ENCODE data around the gene MTMR1.
A peak's percentile ranks its signal among the peaks of the same experiment; 100 is the strongest.

MTMR1 gene

GRCh38 chrX:150683536-150684146 is 9.6 kb upstream of the MTMR1 start:
- H3K4me3 ChIP-seq (ENCODE audit: low read length) = no peak overlapping the region
- TF ChIP-seq CTCF (conservative IDR thresholded peaks at IDR 0.05; ENCODE audit: low read depth, low read length) = peak; percentile 63
- DNase-seq (ENCODE audit: low read depth) = no peak

- no peak for TF ChIP-seq CTCF (conservative IDR thresholded peaks at IDR 0.05; ENCODE audit: low read depth, low read length)
- DNase-seq (ENCODE audit: low read depth) = no peak
- H3K4me3 ChIP-seq (ENCODE audit: low read length) = no peak overlapping the region
Observed at GRCh38 chrX:150688911-150689451, 4.2 kb upstream of the MTMR1 start.

GRCh38 chrX:150690126-150690525 is 3.1 kb upstream of the MTMR1 start:
- H3K4me3 ChIP-seq (ENCODE audit: low read length) = no peak overlapping the region
- no peak for TF ChIP-seq CTCF (conservative IDR thresholded peaks at IDR 0.05; ENCODE audit: low read depth, low read length)
- peak; percentile 43 for DNase-seq (ENCODE audit: low read depth)

GRCh38 chrX:150692296-150692695 is 900 bp upstream of the MTMR1 start:
- no peak for TF ChIP-seq CTCF (conservative IDR thresholded peaks at IDR 0.05; ENCODE audit: low read depth, low read length)
- no peak for DNase-seq (ENCODE audit: low read depth)

GRCh38 chrX:150693725-150694574 is 754 bp downstream of the MTMR1 start:
- TF ChIP-seq CTCF (conservative IDR thresholded peaks at IDR 0.05; ENCODE audit: low read depth, low read length) = no peak
- no peak for DNase-seq (ENCODE audit: low read depth)
- H3K4me3 ChIP-seq (ENCODE audit: low read length) = peak overlapping the region; percentile 52

More at GRCh38 chrX:150692296-150692695, 900 bp upstream of the MTMR1 start:
- peak overlapping the region; percentile 67 for H3K4me3 ChIP-seq (ENCODE audit: low read length)

- no peak for TF ChIP-seq CTCF (conservative IDR thresholded peaks at IDR 0.05; ENCODE audit: low read depth, low read length)
- no peak for DNase-seq (ENCODE audit: low read depth)
- no peak overlapping the region for H3K4me3 ChIP-seq (ENCODE audit: low read length)
Observed at GRCh38 chrX:150694738-150695410, 1.7 kb downstream of the MTMR1 start.
